ENCODE measurements around the gene LANCL1. TPM values are rescaled to one million over a fixed set of nuclear protein-coding genes. Genes with fewer than 3 reads are reported as not detected.

Gene LANCL1, protein sequence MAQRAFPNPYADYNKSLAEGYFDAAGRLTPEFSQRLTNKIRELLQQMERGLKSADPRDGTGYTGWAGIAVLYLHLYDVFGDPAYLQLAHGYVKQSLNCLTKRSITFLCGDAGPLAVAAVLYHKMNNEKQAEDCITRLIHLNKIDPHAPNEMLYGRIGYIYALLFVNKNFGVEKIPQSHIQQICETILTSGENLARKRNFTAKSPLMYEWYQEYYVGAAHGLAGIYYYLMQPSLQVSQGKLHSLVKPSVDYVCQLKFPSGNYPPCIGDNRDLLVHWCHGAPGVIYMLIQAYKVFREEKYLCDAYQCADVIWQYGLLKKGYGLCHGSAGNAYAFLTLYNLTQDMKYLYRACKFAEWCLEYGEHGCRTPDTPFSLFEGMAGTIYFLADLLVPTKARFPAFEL
- polyA plus RNA-seq: 74.0 and 76.7 TPM in 2 replicates
- 69.9 and 83.3 TPM in 2 replicates for polyA minus RNA-seq

GRCh38 chr2:210476194-210477128 lies at the start of gene LANCL1:
LANCL1 (minus strand) TSS chr2:210476759; CDS start chr2:210476396, 363 bp downstream.
- Histone ChIP-seq H3K36me3 (ENCODE audit: insufficient read depth, low read length) (peaks cover 8% of the 10 kb centered on the region), H3K4me3 (ENCODE audit: low read length) (peak within 1 kb of the TSS; percentile 80), H3K9me2 (ENCODE audit: insufficient read depth, low read length) (no peaks in the 10 kb centered on the region), H4K20me1 (ENCODE audit: insufficient read depth) (no peaks in the 10 kb centered on the region), H3K27me3 (ENCODE audit: insufficient read depth, low read depth, low read length) (no peaks in the 10 kb centered on the region), H3K79me2 (replicated peaks; ENCODE audit: insufficient read depth, low read length) (peaks cover 12% of the 10 kb centered on the region), H2AFZ (ENCODE audit: low read depth, low read length) (peak within 1 kb of the TSS; percentile 87), H3K9ac (ENCODE audit: low read length) (peak within 1 kb of the TSS; percentile 90), H3F3A (ENCODE audit: insufficient read depth, low read length, poor library complexity, severe bottlenecking) (no peaks in the 10 kb centered on the region), H3K4me2 (ENCODE audit: low read length) (peak within 1 kb of the TSS; percentile 87), H3K27ac (ENCODE audit: low read length) (peak within 1 kb of the TSS; percentile 64), H3K9me3 (ENCODE audit: low read length) (no peaks in the 10 kb centered on the region)
- peak; percentile 82 for TF ChIP-seq POLR2AphosphoS5 (IDR thresholded peaks at IDR 0.05)
- peak; percentile 81 for TF ChIP-seq TAF1 (IDR thresholded peaks at IDR 0.05; ENCODE audit: low read depth)
- TF ChIP-seq EP300 (conservative IDR thresholded peaks at IDR 0.05; ENCODE audit: poor library complexity, severe bottlenecking): peak; percentile 12
- peak; percentile 28 for TF ChIP-seq CTCF (IDR thresholded peaks at IDR 0.05; ENCODE audit: poor library complexity, severe bottlenecking)
- TF ChIP-seq, protein P1, sequence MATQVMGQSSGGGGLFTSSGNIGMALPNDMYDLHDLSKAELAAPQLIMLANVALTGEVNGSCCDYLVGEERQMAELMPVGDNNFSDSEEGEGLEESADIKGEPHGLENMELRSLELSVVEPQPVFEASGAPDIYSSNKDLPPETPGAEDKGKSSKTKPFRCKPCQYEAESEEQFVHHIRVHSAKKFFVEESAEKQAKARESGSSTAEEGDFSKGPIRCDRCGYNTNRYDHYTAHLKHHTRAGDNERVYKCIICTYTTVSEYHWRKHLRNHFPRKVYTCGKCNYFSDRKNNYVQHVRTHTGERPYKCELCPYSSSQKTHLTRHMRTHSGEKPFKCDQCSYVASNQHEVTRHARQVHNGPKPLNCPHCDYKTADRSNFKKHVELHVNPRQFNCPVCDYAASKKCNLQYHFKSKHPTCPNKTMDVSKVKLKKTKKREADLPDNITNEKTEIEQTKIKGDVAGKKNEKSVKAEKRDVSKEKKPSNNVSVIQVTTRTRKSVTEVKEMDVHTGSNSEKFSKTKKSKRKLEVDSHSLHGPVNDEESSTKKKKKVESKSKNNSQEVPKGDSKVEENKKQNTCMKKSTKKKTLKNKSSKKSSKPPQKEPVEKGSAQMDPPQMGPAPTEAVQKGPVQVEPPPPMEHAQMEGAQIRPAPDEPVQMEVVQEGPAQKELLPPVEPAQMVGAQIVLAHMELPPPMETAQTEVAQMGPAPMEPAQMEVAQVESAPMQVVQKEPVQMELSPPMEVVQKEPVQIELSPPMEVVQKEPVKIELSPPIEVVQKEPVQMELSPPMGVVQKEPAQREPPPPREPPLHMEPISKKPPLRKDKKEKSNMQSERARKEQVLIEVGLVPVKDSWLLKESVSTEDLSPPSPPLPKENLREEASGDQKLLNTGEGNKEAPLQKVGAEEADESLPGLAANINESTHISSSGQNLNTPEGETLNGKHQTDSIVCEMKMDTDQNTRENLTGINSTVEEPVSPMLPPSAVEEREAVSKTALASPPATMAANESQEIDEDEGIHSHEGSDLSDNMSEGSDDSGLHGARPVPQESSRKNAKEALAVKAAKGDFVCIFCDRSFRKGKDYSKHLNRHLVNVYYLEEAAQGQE (IDR thresholded peaks at IDR 0.05; ENCODE audit: borderline replicate concordance): peak; percentile 84
- no peak for TF ChIP-seq EZH2 (IDR thresholded peaks at IDR 0.05; ENCODE audit: borderline replicate concordance, insufficient read depth, low read length, poor library complexity, severe bottlenecking)
- no peak for TF ChIP-seq RAD21 (conservative IDR thresholded peaks at IDR 0.05)
- peak; percentile 55 for TF ChIP-seq MXI1 (conservative IDR thresholded peaks at IDR 0.05; ENCODE audit: poor library complexity, severe bottlenecking)

DNA sequence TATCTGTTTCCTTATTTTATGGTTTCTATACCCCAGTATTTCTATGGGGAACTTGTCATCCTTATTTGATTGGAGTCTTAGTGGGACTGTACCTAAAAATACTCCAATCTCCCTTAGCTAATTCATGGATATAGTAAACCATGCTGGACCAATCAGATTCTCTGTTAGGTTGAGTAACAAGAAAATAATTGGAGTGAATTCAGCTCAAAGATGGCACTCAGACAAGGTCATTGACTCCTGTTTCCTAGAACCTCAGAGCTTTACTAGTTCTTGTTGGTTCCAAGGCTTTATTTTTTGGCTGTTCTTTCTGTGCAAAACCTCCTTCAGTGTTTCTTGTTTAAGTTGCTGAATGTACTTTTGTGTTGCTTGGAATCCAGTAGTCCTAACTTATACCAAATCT lies 48.0 kb upstream of the LANCL1 start:
- Histone ChIP-seq H3K79me2 (replicated peaks; ENCODE audit: insufficient read depth, low read length) (no peaks in the 10 kb centered on the region), H3K27me3 (ENCODE audit: insufficient read depth, low read depth, low read length) (no peaks in the 10 kb centered on the region), H4K20me1 (ENCODE audit: insufficient read depth) (no peaks in the 10 kb centered on the region), H3K27ac (ENCODE audit: low read length) (no peak overlapping the region), H3K4me2 (ENCODE audit: low read length) (no peak overlapping the region), H3K9me2 (ENCODE audit: insufficient read depth, low read length) (no peaks in the 10 kb centered on the region), H3K36me3 (ENCODE audit: insufficient read depth, low read length) (no peaks in the 10 kb centered on the region), H3K9me3 (ENCODE audit: low read length) (no peaks in the 10 kb centered on the region), H3K9ac (ENCODE audit: low read length) (no peak overlapping the region), H2AFZ (ENCODE audit: low read depth, low read length) (no peak overlapping the region), H3K4me3 (ENCODE audit: low read length) (no peak overlapping the region), H3F3A (ENCODE audit: insufficient read depth, low read length, poor library complexity, severe bottlenecking) (no peaks in the 10 kb centered on the region)
- TF ChIP-seq EZH2 (IDR thresholded peaks at IDR 0.05; ENCODE audit: borderline replicate concordance, insufficient read depth, low read length, poor library complexity, severe bottlenecking) (no peak), SMC3 (conservative IDR thresholded peaks at IDR 0.05; ENCODE audit: poor library complexity) (no peak), MXI1 (conservative IDR thresholded peaks at IDR 0.05; ENCODE audit: poor library complexity, severe bottlenecking) (no peak), TAF1 (IDR thresholded peaks at IDR 0.05; ENCODE audit: low read depth) (no peak), EP300 (conservative IDR thresholded peaks at IDR 0.05; ENCODE audit: poor library complexity, severe bottlenecking) (no peak), RAD21 (conservative IDR thresholded peaks at IDR 0.05) (no peak), POLR2AphosphoS5 (IDR thresholded peaks at IDR 0.05) (no peak), CTCF (IDR thresholded peaks at IDR 0.05; ENCODE audit: poor library complexity, severe bottlenecking) (no peak)
- TF ChIP-seq, protein P1 (IDR thresholded peaks at IDR 0.05; ENCODE audit: borderline replicate concordance): no peak
